ENCODE data around the gene MSH5. TPM values are rescaled to one million over a fixed set of nuclear protein-coding genes. Genes with fewer than 3 reads are reported as not detected.

The MSH5 gene
- total and polyA plus RNA-seq, 2 of the 13 experiments (the other 11 are each of a cell fraction or from before 2014, with no cell fraction given) = 10.2 to 38.7 TPM

DNA sequence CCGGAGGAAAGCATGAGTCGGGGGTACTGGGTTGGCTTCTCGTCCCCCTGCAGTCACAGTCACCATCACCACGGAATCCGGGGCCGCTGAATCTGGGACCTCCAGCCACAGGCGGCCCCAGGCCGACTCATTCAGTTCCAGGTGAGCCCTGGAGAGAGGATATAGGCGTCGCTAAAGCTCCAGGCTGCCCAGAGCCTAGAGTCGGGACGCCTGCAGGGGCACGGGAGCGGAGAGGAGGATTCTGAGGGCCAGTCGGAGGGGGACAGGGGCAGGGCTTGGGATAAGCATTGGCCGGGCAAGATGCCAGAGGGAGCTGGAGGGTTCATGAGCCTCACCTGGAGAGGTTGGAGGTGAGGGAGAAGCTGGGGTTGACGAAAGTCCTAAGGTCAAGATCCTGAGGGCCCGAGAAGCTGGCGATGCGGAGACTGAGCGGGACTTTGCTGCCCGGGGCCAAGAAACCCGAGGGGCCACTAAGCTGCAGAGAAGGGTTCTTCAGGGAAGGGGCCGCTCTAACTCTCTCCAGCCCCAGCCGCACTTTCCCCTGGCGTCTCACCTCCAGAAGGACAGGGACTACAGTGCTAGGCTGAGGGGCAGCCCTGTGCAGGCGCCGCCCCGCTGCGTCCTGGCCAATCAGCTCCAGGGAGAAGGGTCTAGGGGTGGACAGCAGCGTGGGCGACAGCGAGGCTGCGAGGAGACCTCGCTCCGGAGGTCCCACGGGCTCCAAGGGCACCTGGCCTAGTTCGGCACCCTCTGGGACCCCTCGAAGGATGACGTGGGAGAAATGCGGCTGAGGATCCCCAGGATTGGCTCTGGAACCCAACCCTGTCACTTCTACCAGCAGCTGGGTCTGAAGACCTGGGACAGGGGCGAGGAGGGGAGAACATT lies 26.3 kb downstream of the MSH5 start (continued):
- peak; percentile 71 for TF ChIP-seq NFYB (CRISPR knock-in tag; IDR thresholded peaks at IDR 0.05)
- peak; percentile 76 for TF ChIP-seq NFAT5 (CRISPR knock-in tag; IDR thresholded peaks at IDR 0.05)
- TF ChIP-seq SMAD9 (CRISPR knock-in tag; IDR thresholded peaks at IDR 0.05) = peak; percentile 69; the same call in 1 of the 2 replicates
- TF ChIP-seq ELF3 (CRISPR knock-in tag; IDR thresholded peaks at IDR 0.05) = peak; percentile 54; the same call in 1 of the 2 replicates
- TF ChIP-seq, protein P1, sequence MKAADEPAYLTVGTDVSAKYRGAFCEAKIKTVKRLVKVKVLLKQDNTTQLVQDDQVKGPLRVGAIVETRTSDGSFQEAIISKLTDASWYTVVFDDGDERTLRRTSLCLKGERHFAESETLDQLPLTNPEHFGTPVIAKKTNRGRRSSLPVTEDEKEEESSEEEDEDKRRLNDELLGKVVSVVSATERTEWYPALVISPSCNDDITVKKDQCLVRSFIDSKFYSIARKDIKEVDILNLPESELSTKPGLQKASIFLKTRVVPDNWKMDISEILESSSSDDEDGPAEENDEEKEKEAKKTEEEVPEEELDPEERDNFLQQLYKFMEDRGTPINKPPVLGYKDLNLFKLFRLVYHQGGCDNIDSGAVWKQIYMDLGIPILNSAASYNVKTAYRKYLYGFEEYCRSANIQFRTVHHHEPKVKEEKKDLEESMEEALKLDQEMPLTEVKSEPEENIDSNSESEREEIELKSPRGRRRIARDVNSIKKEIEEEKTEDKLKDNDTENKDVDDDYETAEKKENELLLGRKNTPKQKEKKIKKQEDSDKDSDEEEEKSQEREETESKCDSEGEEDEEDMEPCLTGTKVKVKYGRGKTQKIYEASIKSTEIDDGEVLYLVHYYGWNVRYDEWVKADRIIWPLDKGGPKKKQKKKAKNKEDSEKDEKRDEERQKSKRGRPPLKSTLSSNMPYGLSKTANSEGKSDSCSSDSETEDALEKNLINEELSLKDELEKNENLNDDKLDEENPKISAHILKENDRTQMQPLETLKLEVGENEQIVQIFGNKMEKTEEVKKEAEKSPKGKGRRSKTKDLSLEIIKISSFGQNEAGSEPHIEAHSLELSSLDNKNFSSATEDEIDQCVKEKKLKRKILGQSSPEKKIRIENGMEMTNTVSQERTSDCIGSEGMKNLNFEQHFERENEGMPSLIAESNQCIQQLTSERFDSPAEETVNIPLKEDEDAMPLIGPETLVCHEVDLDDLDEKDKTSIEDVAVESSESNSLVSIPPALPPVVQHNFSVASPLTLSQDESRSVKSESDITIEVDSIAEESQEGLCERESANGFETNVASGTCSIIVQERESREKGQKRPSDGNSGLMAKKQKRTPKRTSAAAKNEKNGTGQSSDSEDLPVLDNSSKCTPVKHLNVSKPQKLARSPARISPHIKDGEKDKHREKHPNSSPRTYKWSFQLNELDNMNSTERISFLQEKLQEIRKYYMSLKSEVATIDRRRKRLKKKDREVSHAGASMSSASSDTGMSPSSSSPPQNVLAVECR (CRISPR knock-in tag; IDR thresholded peaks at IDR 0.05; ENCODE audit: borderline replicate concordance) = peak; percentile 59; the same call in 1 of the 2 replicates
- peak; percentile 87; the same call in 1 of the 2 replicates for TF ChIP-seq ZNF510 (CRISPR knock-in tag; IDR thresholded peaks at IDR 0.05; ENCODE audit: low read depth)
- peak; percentile 85 for TF ChIP-seq IKZF4 (CRISPR knock-in tag; IDR thresholded peaks at IDR 0.05; ENCODE audit: borderline replicate concordance, low read depth, not compliant biosample characterization)
- TF ChIP-seq KLF9 (CRISPR knock-in tag; IDR thresholded peaks at IDR 0.05; ENCODE audit: low read depth) = no peak
- peak; percentile 32; the same call in 1 of the 2 replicates for TF ChIP-seq STAG1 (CRISPR knock-in tag; IDR thresholded peaks at IDR 0.05)
- peak; percentile 54; the same call in 1 of the 2 replicates for TF ChIP-seq GATAD2A (CRISPR knock-in tag; IDR thresholded peaks at IDR 0.05)
- peak; percentile 96; the same call in 1 of the 2 replicates for TF ChIP-seq ZNF337 (CRISPR knock-in tag; IDR thresholded peaks at IDR 0.05; ENCODE audit: borderline replicate concordance, low read depth)
- TF ChIP-seq THRA (CRISPR knock-in tag; IDR thresholded peaks at IDR 0.05; ENCODE audit: borderline replicate concordance) = 0 out of 2 replicates have a peak, but pooled peaks have one; percentile 22
- peak; percentile 77 for TF ChIP-seq ZNF335 (CRISPR knock-in tag; IDR thresholded peaks at IDR 0.05)
- TF ChIP-seq ZNF329 (CRISPR knock-in tag; IDR thresholded peaks at IDR 0.05; ENCODE audit: low read depth) = no peak
- no peak for TF ChIP-seq ZNF772 (CRISPR knock-in tag; IDR thresholded peaks at IDR 0.05)
- TF ChIP-seq POLR2G (IDR thresholded peaks at IDR 0.05; ENCODE audit: low read depth, low read length) = peak; percentile 86
- TF ChIP-seq SNAPC5 (CRISPR knock-in tag; IDR thresholded peaks at IDR 0.05; ENCODE audit: borderline replicate concordance) = no peak
- peak; percentile 75 for TF ChIP-seq NFYC (CRISPR knock-in tag; IDR thresholded peaks at IDR 0.05)

Measured in HepG2 (cell line).